Stimulated activated CD8-positive, alpha-beta memory T cell treated with anti-CD3 and anti-CD28 coated beads, Interleukin-4, amount 100 ng/mL, for 24 hours (primary cell): Measurements from ENCODE around the gene PIK3R5.

Experiments
- DNase-seq: peaks from one replicate; pipeline ENCODE4 v3.0.0-alpha.2; 2020; ENCODE audit warnings: low read depth

Gene PIK3R5

GRCh38 chr17:8924595-8924994, 40.9 kb downstream of the PIK3R5 start:
- DNase-seq, result no peak

- DNase-seq, result no peak
These were observed 41.7 kb downstream of the PIK3R5 start for GRCh38 chr17:8923762-8924161.

GRCh38 chr17:8922928-8923327, 42.6 kb downstream of the PIK3R5 start:
- no peak for DNase-seq

GRCh38 chr17:8922451-8922850, 43.1 kb downstream of the PIK3R5 start:
- no peak for DNase-seq

- no peak for DNase-seq
These were observed 44.4 kb downstream of the PIK3R5 start for GRCh38 chr17:8921147-8921546.

- no peak for DNase-seq
These were observed 46.6 kb downstream of the PIK3R5 start for GRCh38 chr17:8918807-8919465.

- no peak for DNase-seq
These were observed 49.0 kb downstream of the PIK3R5 start for GRCh38 chr17:8916466-8916865.

- no peak for DNase-seq
These were observed 51.0 kb downstream of the PIK3R5 start for GRCh38 chr17:8914554-8914953.

GRCh38 chr17:8913879-8914278, 51.6 kb downstream of the PIK3R5 start:
- DNase-seq, result no peak

GRCh38 chr17:8913091-8913490, 52.4 kb downstream of the PIK3R5 start:
- no peak for DNase-seq

GRCh38 chr17:8912084-8912981, 53.2 kb downstream of the PIK3R5 start:
- no peak for DNase-seq

- DNase-seq, result no peak
These were observed 54.4 kb downstream of the PIK3R5 start for GRCh38 chr17:8910969-8911604.

- DNase-seq, result no peak
These were observed 55.8 kb downstream of the PIK3R5 start for GRCh38 chr17:8909586-8910270.

GRCh38 chr17:8905331-8905730, 60.2 kb downstream of the PIK3R5 start:
- DNase-seq, result no peak

- DNase-seq, result no peak
These were observed 60.8 kb downstream of the PIK3R5 start for GRCh38 chr17:8904686-8905085.

- DNase-seq, result no peak
These were observed 61.3 kb downstream of the PIK3R5 start for GRCh38 chr17:8904201-8904600.

GRCh38 chr17:8900626-8901585, 64.6 kb downstream of the PIK3R5 start:
- no peak for DNase-seq

- DNase-seq, result no peak
These were observed 65.3 kb downstream of the PIK3R5 start for GRCh38 chr17:8900207-8900606.

GRCh38 chr17:8898636-8899035, 66.9 kb downstream of the PIK3R5 start:
- no peak for DNase-seq

- DNase-seq, result no peak
These were observed 67.4 kb downstream of the PIK3R5 start for GRCh38 chr17:8898126-8898525.
